AG04450 (cell line): ENCODE data around the gene EXOC1L. TPM values are rescaled to one million over a fixed set of nuclear protein-coding genes. Genes with fewer than 3 reads are reported as not detected.

Experiments used
- CTCF ChIA-PET: fragments of 300-600, 350-600 bp; formaldehyde crosslinking; extraction: SDS; loops from one replicate; lab custom pipeline; 2022; ENCODE audit warnings: antibody characterized with exemption, inconsistent platforms; lab: Charles Lee
- POLR2A ChIA-PET: fragments of 350-600 bp; formaldehyde crosslinking; extraction: SDS; loops from one replicate; lab custom pipeline; 2021; ENCODE audit warnings: antibody characterized with exemption, inconsistent platforms; lab: Yijun Ruan, JAX
- DNase-seq: peaks from one replicate; pipeline ENCODE4 v3.0.0-alpha.2; 2011; ENCODE audit warnings: low read depth, low spot score
- H3K27ac ChIP-seq: one replicate; pipeline ENCODE4 v1.5.1; 2012; ENCODE audit warnings: low read depth, low read length, control low read depth
- H3K27me3 ChIP-seq: one replicate; pipeline ENCODE4 v1.6.0; 2012; ENCODE audit warnings: low read length; ENCODE audit not compliant: control insufficient read depth, insufficient read depth
- H3K4me3 ChIP-seq: 2 replicates; pipeline ENCODE4 v1.5.1; 2011; ENCODE audit warnings: mild to moderate bottlenecking, low read depth, low read length, control low read depth
- H3K9me3 ChIP-seq: 2 replicates; pipeline ENCODE4 v1.5.1; 2012; ENCODE audit warnings: low read length; ENCODE audit not compliant: control insufficient read depth, insufficient read depth
- polyA plus RNA-seq: library from polyadenylated mRNA; depleted of rRNA; stranded (reverse); fragments of >200 nt; gene quantifications from 2 replicates; pipeline ENCODE4 v1.2.3, GENCODE V29; 2011
- TF ChIP-seq, protein P1 (sequence below): IDR thresholded peaks from 2 replicates; pipeline ENCODE4 v1.5.1; 2011; ENCODE audit warnings: low read depth, low read length, control low read depth, inconsistent platforms

EXOC1L gene
- polyA plus RNA-seq, 1 experiment = not detected

DNA sequence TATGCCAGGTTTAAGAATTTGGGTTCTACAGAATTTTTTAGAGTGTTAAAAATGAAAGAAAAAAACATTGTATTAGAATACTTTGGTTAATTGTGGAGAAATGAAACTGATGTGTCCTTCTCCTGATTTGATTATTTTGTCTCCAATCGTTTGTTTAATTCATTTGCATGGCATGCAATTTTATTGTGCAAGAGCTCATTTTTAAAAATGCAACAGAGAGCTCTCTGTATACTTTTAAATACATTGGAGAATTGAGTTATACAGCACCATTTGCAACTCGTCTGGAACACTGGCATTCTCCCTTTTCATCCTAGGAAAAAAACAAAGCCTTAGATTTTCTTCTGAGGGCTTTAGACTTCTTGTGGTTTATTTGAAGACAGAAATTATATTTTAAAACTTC lies 689 bp downstream of the EXOC1L start:
- no peak overlapping the region for H3K4me3 ChIP-seq
- POLR2A ChIA-PET = no interaction called here
- TF ChIP-seq, protein P1, sequence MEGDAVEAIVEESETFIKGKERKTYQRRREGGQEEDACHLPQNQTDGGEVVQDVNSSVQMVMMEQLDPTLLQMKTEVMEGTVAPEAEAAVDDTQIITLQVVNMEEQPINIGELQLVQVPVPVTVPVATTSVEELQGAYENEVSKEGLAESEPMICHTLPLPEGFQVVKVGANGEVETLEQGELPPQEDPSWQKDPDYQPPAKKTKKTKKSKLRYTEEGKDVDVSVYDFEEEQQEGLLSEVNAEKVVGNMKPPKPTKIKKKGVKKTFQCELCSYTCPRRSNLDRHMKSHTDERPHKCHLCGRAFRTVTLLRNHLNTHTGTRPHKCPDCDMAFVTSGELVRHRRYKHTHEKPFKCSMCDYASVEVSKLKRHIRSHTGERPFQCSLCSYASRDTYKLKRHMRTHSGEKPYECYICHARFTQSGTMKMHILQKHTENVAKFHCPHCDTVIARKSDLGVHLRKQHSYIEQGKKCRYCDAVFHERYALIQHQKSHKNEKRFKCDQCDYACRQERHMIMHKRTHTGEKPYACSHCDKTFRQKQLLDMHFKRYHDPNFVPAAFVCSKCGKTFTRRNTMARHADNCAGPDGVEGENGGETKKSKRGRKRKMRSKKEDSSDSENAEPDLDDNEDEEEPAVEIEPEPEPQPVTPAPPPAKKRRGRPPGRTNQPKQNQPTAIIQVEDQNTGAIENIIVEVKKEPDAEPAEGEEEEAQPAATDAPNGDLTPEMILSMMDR = no peak

DNA sequence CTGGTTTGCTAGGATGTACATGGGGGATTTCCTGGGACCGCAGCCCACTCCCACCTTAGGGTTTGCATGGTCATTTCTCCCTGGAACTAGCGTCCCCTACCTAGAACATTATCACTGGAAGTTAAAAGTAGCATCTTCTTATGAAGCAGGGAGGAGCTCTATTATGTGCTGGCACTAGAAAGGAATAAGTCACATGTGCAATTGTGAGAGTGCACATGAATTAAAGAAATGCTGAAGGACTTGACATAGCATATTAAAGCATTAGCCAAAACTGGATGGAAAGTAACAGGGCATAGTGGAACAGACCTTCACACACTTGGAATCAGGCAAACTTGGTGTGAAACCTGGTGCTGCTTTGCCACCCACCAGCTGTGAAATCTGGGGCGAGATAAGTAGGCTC lies 2.7 kb downstream of the EXOC1L start:
- CTCF ChIA-PET = interaction anchor here (0.6 kb wide), 1 partner anchor 398 kb away, joined by 3 read pairs; no protein-coding TSS in a partner anchor
- DNase-seq = no peak
- TF ChIP-seq, protein P1 = no peak
- no peak overlapping the region for H3K4me3 ChIP-seq
- H3K27me3 ChIP-seq = peaks cover 5% of the 10 kb centered on the region
- POLR2A ChIA-PET = no interaction called here
- no peak overlapping the region for H3K27ac ChIP-seq
- H3K9me3 ChIP-seq = no peaks in the 10 kb centered on the region

More for the DNA sequence above, 689 bp downstream of the EXOC1L start:
- H3K9me3 ChIP-seq = no peaks in the 10 kb centered on the region
- peaks cover 5% of the 10 kb centered on the region for H3K27me3 ChIP-seq
- no peak overlapping the region for H3K27ac ChIP-seq
- CTCF ChIA-PET = no interaction called here
- no peak for DNase-seq

DNA sequence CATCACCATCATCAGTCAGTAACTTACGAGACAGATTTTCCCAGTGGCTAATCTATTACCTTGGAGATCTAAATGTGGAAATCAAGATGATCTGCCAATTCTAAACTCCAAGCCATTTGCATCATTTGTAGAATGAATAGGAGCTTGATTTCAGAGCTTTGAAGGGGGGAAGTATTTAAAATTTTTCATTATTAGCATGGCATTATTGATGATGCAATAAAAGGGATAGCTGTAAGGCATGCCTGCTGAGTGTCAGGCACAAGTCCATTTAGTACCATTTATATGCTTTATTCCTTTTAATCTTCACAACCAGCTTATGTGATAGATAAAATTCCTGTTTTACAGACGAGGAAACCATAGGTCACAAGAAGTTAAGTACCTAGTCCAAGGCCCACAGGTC lies 5.3 kb downstream of the EXOC1L start:
- CTCF ChIA-PET = no interaction called here
- H3K9me3 ChIP-seq = no peaks in the 10 kb centered on the region
- DNase-seq = no peak
- no peak overlapping the region for H3K27ac ChIP-seq
- H3K4me3 ChIP-seq = no peak overlapping the region
- TF ChIP-seq, protein P1 = no peak
- POLR2A ChIA-PET = interaction anchor here (0.6 kb wide), 1 partner anchor 55 kb away, joined by 3 read pairs; no protein-coding TSS in a partner anchor
- peaks cover 4% of the 10 kb centered on the region for H3K27me3 ChIP-seq

DNA sequence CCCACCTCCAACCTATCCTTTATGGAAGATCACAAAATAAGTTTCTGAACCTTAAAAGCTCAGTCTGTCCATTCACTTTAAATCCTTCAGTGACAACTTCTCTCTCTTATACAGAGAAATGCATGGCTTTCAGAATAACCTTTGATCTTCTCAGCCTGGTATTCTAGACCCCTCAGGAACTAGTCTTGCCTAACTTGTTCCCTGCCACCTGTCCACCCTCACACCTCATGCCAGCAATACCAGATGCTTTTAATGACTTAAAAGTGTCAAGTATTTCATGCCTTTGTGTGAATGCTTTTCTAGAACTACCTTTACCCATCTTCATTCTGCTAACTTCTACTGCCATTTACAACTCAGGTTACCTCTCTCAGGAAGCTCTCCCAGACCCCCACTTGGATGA lies 7.4 kb downstream of the EXOC1L start:
- POLR2A ChIA-PET = no interaction called here
- Histone ChIP-seq H3K27me3 (no peaks in the 10 kb centered on the region), H3K9me3 (no peaks in the 10 kb centered on the region), H3K27ac (no peak overlapping the region), H3K4me3 (no peak overlapping the region)
- TF ChIP-seq, protein P1 = no peak
- DNase-seq = no peak
- CTCF ChIA-PET = no interaction called here

DNA sequence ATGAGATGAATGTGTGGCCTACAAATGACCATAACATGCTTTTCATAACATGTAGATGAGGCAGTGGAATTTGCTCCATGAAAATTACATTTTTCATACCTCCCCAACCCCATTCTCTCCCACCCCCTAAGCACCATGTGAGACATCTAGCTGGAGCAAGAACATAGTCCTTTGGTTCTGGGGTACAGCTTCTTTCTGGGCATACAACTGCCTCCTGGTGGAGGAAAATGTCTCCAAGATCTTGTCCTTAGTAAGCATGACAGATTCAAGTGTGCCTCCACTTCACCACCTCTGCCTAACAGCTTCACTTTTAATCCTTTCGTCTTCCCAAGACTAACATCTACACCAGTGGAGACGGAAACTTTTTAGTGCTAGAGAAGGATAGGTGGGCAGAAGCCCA lies 8.0 kb downstream of the EXOC1L start:
- CTCF ChIA-PET = no interaction called here
- no peak for DNase-seq
- TF ChIP-seq, protein P1 = no peak
- no peaks in the 10 kb centered on the region for H3K27me3 ChIP-seq
- no peaks in the 10 kb centered on the region for H3K9me3 ChIP-seq
- H3K4me3 ChIP-seq = no peak overlapping the region
- H3K27ac ChIP-seq = no peak overlapping the region
- POLR2A ChIA-PET = no interaction called here
